AML-193 (cell line): Measurements from ENCODE around the gene LSM3.

Experiments
- DNase-seq, 2 experiments: peaks; one replicate each; lab custom pipeline; 2025; lab: John Stamatoyannopoulos, UW

LSM3 gene

DNA sequence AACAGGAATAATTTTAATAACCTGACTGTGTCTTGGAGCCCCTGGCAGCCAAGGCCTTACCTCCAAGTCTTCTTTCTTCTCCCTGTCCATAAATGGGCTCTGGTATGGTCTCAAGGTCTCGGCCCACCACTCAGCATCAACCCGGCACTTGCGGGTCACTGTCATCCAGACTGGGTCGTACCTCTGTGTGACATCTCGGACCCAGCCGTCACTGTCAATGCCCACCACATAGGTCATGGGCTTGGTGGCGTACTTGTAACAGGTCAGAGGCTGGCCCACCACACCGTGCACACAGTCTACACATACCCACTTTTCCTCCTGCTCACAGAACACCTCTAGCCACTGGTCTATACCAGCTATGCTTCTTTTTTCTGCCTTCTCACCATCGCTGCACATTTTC, 20.7 kb upstream of the LSM3 start:
- no peak for DNase-seq

DNA sequence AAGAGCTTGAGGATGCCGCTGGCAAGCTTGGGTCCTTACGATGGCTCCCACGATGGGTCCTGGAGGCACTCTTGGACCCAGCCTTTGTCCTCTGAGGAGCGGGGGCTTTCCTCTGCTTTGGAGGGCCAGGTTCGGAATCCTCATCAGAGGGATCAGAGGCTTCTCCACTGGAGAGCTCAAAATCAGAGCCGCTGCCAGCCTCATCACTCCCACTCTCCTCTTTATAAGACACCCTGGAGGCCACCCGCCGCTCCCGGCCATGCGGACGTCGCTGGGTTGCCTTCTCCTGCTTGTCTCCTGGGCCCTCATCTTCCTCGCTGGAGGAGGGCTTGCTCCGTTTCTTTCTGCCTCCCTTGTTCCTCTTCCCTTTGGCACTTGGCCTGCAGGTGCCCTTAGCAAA, 20.2 kb upstream of the LSM3 start:
- no peak for DNase-seq

DNA sequence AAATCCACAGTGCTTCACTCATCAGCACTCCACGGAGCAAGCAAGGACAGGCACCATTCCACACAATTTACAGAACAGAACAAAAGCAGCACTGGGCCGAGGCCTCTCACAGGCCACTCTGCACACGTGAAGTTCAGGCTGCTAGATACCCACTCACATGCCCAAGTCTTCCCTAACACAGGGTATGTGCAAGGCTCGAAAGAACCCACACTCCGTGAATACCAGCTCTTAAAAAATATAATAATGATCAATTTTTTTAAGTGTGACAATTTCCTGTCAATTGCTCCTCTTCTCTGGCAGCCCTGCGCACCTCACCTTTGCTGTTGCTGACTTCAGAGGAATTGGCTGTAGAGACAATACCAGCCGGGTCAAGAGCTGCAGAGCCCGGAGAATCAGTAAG, 19.2 kb upstream of the LSM3 start:
- DNase-seq = no peak

DNA sequence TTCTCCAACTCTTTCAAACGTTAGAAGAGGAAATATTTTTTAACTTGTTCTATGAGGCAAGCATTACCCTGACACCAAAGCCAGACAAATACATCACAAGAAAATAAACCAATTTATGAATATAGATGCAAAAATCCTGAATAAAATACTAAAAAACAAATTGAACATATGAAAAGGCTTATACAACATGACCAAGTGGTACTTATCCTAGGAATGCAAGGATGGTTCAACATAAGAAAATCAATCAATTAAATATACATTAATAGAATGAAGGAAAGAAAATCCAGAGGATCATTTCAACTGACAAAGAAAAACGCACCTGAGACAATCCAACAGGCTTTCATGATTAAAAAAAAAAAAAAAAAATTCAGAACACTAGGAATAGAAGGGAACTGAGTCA, 17.3 kb upstream of the LSM3 start:
- no peak for DNase-seq

DNA sequence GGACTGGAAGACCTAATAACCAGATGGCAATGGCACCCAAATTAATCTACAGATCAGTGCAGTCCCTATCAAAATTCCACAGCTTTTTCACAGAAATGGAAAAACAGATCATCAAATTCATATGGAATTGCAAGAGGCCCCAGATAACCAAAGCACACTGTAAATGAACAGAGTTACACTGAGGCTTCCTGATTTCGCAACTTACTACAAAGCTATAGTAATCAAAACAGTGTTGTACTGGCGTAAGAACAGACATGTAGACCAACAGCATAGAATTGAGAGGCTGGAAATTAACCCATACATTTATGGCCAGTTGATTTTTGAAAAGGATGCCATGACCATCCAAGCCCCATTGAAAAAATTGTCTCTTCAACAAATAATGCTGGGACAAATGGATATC, 16.4 kb upstream of the LSM3 start:
- DNase-seq = peak; percentile 59 to 84

DNA sequence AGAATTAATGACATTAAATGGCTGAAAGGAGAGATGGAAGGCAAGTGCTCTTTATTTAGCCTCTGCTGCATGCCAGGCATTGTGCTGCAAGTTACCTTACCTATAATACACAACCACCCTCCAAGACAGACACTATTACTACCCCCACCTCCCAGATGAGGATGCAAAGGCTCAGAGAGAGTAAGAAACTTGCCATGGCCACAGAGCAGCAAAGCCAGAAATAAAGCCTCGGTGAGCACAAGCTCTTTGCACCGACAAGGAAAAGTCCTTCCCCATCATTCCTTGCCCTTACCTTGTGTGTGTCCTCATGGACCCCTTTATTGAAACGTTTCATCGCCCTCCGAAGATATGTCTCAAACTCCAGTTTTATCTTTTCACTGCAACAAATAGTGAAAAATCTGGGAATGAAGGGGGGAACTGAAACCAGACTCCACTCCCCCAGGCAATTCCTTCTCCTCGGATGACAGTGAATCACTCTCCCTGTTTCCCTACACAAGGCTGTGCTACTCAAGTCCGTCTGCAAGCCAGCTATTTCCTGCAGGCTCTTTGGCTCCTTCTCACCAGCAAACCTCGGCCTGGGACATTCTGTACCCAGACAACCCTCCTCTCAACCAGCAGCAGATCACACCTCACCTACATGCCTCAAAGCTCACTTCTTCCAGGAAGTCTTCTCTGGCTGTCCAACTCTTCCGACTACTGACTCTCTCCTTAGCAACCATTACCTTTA, 11.6 kb upstream of the LSM3 start:
- DNase-seq = no peak

DNA sequence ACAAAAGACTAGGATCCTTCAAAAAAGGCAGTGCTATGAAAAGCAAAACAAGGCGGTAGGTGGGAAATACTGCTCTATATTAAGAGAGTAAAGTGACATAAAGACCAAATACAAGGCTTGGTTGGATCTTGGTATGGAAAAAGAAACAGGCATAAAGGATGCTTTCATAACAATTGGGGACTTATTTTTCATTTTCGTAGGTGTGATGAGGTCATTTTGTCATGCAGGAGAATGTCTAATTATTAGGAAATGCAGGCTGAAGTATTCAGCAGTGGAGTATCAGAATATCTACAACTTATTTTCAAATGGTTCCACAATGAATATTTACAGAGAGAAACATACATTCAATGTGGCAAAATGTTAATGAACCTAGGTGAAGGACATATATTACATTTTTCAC, 9.2 kb upstream of the LSM3 start:
- DNase-seq = no peak

DNA sequence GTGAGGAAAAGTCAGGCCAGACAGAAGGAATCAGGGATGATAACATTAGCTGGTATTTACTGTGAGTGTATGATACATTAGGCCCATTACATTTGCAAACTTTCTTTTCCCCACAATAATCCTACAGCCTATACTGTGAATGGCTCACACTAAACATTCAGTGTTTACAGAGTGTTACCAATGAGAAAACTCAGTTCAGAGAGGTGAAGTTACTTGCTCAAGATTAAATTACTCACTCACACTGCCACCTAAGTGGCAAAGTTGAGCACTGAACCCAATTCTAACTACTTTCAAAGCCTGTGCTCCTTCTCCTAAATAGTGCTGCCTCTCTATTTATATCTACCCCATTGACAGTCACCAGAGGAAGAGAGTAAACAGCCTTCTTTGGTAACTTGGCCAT, 8.7 kb upstream of the LSM3 start:
- no peak for DNase-seq

DNA sequence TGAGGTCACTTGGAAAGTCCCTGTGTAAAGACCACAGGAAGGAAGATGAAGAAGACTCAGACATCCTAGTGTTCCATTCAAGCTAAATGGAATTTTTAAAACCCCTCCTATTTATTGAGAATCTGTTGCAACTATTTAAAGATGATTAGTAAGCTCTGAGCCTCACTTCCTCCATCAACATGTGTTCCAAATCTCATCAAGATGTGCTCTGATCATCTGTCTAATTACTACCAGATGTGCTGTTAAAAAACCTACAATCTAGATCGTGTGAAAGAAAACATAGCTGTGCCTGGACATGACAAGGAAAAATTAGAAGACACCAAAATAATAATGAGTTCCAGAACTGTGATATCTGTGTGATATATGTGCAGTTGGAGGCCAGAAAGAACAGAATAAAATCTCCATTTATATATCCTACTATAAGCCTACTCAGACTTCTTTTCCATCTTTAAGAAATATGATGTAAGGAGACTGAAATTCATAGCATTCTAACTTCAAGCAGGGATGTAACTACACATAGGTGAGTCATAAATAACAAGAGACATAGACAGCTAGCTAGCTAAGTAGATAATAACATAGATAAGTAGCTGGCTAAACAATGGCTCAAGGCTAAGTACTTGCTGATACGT, 8.0 kb upstream of the LSM3 start:
- no peak for DNase-seq

DNA sequence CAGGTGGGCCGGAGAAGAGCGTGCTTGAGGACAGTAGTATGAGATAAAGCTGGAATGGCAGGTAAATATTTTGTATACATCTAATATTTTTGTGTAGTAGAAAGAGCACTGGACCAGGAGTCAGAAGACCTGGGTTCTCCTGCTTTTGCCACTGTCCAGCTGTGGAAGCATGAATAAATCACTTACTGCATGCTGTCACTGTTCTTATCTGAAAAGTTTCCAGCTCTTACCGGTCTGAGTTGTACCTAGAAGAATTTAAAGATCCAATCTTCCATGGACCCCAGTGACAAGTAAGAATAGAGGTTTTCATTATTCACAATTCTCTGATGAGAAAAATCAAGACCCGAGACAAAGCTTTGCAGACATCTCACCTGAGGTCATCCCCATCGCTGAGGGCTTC, 6.1 kb upstream of the LSM3 start:
- no peak for DNase-seq

DNA sequence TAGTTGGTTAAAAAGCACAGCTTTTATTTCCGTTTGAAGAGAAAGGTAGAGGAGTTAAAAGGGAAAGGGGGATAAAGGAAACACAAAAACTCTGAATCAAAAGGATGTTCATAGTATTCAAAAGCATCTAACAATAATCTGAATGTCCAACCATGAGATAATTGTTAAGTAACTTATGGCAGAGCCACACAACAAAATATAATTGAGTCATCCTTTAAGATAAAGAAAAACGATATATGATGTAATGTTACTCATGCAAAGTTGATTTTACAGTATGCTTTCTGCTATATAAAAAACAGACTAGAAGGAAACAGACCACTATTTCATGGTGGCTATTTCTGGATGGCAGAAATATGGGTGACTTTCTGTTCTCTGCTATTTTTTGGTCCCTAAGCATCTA, 4.1 kb upstream of the LSM3 start:
- no peak for DNase-seq

DNA sequence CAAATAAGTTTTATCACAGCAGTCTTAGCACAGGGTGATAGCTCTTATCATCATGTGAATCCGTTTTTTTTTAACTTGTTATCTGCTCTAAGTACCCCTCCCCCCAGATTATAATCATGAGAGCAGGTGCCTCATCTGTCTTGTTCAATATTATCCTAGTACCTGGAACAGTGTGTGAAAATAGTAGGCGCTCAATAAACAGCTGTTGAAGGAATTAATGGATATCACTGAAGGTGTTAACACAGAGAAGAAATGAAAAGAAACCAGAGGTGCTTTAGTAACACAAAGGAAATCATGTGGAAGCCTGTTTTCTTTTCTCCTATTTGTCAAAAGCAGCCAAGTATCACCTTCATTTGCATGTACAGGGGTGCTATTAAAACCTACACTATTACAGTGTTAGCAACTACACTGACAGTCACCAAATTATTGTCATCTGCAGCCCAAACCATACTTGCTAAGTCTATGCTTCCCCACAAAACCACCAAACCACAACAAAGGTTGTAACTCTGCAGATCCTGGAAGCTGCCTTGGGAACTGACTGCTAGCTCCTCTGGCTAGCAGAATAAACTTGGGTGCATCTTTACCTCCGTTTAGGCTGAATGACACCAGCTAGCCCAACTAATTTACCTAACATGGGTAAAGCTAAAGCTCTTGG, 3.1 kb upstream of the LSM3 start:
- DNase-seq = peak; percentile 90

DNA sequence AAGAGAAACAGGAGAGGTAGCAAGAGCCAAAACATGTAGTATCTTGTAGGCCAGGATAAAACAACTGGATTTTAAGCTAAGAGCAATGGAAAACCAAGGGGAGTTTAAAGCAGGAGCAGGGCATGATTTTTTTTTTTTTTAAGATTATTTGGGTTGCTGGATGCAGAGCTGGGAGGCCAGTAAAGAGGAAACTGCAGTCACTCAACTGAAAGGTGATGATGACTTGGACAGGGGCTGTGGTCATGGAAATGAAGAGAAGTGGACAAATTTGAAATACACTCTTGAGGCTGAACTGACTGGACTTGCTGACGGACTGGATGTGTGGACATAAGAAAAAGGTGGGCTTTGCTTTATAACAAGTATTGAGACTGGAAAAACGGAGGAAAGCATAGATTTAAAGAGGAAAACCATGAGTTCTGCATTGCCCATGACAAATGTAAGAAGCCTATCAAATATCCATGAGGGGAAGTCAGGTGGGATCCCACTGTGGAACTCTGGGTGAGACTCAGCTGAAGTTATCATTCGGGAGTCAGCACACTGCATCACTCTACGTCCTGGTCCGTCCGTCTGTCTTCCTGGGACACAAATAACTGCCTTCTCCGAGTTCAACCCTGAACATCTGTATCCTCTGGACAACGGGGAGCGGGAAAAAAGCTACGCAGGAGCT, 904 bp upstream of the LSM3 start:
- peak in 1 of 2 experiments; percentile 35 for DNase-seq

DNA sequence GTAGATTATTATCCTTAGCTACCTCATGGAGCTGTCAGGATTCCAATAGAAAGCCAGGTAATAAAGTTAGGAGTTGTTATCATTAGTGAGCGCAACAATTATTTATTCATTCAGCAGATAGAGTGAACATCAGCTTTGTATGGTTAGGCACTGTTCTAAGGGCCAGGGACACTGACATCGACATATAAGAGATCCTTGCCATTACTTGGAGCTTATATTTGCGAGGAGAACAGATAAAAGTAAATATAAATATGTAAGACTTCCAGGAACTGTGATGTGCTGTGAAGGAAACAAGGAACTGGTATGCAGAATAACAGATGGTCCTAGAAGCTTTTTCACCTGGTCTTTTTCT, 473 bp downstream of the LSM3 start:
- no peak for DNase-seq

DNA sequence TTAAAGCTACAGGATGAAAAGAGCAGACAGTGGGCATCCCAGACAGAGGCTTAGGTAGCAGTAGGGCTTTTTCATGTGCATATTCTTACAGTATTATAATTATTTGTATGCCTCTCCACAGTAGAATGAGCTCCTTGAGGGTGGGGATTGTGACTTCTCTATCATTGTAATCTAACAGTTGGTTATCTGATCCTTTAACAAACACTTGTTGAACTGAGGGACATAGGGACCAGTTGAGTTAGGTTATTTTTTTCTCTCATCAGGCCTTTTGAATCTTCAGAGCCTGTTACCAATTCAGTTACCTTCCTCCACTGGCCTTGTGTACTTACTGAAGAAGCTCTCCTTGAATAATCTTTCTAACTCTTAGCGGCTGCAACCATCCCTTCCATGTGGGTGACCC, 1.2 kb downstream of the LSM3 start:
- DNase-seq = no peak

DNA sequence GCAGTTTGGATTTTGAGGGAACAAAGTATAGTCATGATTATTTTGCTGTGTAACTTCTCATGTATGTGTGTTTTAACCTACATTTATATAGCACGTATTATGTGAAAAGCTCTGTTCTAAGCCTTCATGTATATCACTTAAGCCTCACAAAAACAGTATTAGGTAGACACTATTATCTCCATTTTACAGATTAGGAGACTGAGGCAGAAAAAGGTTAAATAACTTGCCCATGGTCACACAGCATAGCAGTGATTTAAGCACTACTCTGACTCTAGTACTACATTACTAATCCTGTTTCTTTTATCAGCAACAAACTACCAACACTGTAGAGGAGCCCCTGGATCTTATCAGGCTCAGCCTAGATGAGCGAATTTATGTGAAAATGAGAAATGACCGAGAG, 2.6 kb downstream of the LSM3 start:
- DNase-seq = no peak

DNA sequence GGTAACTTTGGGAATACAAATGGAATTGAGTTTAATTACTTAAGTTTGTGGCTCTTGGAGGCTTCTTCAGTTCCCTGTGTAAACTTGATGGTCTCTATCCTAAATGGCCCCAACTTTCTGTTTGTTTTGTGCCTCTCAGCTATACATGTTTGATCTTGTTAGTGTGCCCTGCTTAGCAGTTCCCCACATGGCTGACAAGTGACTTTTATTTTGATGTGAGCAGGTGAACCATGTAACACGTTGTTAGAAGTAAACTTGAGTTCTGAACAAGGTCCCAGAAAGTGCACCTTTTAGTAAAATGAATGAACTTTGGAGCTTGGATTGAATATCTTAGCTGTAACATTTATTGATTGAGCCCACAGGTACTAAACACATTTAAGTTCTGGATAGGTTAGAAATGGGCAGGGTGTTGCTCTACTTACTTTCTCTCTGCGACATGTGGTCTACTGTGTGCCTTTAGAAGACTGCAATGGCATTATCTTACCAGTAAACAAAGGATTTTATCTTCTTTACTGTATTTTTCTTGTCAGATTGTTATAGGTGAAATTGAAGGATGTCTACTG, 4.5 kb downstream of the LSM3 start:
- no peak for DNase-seq

DNA sequence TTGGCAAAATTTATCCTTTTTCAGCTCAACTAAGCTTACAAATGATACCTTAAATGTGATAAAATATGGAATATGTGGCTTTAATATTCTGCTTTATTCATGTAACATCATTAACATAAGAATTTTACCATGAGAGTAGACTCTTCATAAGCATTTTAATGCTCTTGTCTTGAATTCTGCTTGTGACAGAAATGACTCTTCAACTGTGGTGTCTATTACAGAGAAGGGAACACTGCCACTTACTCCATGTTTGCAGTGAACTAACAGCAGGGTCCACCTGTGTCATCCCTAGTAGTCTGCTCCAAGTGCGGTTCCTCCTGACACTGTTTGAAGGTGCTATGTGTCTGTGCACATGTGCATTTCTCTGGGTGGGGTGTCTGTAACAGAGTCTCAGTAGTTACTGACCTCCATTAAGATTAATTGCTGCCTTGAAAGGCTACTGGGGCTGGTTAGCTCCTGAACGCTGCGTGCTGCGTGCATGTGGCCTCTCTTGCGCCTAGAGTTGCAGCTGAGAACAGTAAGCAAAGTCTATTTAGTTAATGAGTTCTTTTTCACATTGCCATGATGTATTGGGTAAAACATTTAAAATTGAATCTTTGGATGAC, 8.3 kb downstream of the LSM3 start:
- no peak for DNase-seq

DNA sequence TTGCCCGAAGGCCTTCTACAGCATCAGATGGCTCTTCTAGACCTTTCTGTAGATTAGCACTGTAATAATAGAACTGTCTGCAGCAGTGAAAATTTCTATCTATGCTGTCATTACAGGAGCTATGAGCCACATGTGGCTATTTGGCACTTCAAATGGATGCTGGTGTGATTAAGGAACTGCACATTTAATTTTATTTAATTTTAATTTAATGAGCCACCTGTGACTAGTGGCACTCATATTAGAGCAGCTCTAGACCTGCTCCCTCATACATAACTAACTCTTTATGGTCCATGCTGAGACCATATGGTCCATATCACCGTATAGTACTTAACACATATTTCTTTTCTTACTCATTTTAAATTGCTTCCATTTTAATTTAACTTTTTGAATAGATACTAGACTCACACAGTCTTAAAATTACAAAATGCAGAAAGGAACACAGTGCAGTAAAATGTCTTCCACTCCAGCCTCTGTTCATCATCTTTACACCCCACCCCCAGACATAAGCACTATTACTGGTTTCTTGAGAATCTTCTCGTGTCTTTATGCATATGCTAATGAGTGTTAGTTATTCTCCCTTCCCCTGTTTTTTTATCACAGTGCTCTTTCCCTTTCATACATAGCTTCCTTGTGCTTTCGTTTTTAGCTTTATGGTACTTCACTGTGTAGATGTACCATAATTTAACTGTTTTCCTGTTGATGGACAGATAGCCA, 9.6 kb downstream of the LSM3 start:
- no peak for DNase-seq

DNA sequence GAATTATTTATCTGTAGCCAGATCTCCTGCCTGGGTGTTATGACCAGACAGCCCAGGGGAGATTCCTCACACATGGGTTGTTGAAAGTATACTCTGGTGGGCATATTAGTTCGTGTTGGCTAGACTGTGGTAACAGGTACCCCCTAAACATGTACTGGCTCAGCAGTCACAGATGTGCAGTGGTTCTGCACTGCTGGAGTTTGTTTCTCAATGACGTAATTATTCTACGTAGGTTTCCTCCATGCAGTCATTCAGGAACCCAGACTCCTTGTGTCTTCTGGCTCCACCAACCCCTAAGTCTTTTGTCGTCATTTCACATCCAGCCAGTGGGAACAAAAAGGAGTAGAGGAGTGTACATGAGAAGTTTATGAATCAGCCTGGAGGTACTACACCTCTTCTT, 16.2 kb downstream of the LSM3 start:
- no peak for DNase-seq

DNA sequence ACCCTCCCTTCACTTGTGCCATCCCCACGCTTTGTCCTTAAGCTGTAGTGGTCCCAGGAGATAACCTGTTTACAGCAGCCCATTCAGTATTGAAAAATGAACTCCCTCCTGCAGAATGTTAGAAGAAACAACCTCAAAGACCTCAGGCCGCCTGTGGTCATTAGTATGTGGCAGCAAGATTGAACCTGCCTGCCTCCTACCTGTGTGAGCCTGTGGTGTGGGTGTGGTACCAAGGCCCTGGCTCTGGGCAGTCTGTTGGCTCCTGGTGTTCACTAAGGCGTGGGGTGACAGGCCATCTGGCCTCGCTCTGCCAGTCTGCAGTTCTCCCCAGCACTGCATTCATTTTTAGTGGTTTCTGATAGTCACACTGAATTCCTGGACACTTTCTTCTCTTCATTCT, 21.0 kb downstream of the LSM3 start:
- DNase-seq = no peak

DNA sequence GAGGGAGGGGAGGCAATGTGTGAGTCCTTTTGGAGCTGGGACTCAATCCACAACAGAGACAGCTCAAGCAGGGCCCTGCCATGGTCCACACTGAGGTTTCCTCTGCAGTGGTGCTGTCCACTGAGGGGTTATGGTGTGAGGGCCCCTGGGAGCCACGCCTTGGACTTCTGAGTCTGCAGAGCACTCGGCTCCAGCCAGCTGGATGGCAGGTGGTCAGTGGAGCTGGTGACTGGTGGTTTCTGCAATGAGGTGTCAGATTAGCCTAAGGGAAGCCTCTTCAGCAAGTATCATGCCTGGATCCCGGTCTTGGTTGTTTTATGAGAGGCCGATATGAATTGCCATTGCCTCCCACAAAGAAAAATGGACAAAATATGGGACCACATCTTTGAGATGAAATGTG, 21.7 kb downstream of the LSM3 start:
- no peak for DNase-seq
